ENCODE results near the gene F2R. TPM values are rescaled to one million over a fixed set of nuclear protein-coding genes. Genes with fewer than 3 reads are reported as not detected.
"Not testable (repeated sequence)": the region's sequence is repeated elsewhere in the genome, so short reads cannot be mapped to it uniquely, and the experiment has no call there.

F2R gene
- total and polyA plus RNA-seq, 9 donors = 1.7 to 28.5 (median 4.9) TPM

DNA sequence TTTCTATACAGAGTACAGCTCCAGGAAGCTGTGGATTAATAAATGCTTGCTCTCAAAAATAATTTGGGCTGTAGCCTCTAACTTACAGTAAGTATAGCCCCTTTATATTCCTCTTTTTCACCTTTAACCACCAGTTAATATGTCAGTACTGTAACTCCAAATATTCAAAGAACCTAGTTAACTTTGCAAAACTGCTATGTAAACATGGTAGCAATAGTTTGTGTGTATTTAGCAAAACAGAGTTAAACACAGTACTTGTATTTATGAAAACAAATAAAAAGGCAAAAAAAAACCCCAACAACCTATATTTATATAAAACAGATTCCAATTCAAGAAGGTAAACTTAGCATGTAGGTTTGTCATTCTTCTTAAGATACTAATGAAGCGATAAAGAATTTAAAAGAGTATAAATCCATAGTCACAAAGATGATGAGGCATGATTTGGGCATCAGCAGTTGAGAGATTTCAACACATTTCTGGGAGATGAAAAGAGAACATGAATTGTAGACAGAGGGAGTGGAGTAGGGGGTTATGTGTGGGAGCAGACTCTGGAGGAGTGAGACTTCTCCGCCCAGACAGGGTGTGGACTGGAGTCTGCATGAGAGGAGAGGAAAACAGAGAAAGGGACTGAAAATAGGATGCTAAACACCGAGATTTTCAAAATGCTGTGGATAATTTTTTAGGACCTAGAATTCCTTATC is 55.9 kb downstream of the F2R start:
- Histone ChIP-seq H3K36me3 (no peaks in the 10 kb centered on the region), H3K27ac (no peak overlapping the region), H3K9me3 (no peaks in the 10 kb centered on the region), H3K4me3 (no peak overlapping the region), H3K27me3 (no peaks in the 10 kb centered on the region), H3K4me1 (ENCODE audit: insufficient read depth) (no peaks in the 10 kb centered on the region)
- DNase-seq = no peak
- 15 to 19% (median 17%) methylated on average over 3 of the region's 3 CpGs for WGBS, 3 donors
- TF ChIP-seq, protein P1, sequence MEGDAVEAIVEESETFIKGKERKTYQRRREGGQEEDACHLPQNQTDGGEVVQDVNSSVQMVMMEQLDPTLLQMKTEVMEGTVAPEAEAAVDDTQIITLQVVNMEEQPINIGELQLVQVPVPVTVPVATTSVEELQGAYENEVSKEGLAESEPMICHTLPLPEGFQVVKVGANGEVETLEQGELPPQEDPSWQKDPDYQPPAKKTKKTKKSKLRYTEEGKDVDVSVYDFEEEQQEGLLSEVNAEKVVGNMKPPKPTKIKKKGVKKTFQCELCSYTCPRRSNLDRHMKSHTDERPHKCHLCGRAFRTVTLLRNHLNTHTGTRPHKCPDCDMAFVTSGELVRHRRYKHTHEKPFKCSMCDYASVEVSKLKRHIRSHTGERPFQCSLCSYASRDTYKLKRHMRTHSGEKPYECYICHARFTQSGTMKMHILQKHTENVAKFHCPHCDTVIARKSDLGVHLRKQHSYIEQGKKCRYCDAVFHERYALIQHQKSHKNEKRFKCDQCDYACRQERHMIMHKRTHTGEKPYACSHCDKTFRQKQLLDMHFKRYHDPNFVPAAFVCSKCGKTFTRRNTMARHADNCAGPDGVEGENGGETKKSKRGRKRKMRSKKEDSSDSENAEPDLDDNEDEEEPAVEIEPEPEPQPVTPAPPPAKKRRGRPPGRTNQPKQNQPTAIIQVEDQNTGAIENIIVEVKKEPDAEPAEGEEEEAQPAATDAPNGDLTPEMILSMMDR (IDR thresholded peaks at IDR 0.05) = no peak
- TF ChIP-seq POLR2A (IDR thresholded peaks at IDR 0.05) (no peak), EP300 (IDR thresholded peaks at IDR 0.05) (no peak)
- intact Hi-C loops (cut with DNase I) = no loop called here

DNA sequence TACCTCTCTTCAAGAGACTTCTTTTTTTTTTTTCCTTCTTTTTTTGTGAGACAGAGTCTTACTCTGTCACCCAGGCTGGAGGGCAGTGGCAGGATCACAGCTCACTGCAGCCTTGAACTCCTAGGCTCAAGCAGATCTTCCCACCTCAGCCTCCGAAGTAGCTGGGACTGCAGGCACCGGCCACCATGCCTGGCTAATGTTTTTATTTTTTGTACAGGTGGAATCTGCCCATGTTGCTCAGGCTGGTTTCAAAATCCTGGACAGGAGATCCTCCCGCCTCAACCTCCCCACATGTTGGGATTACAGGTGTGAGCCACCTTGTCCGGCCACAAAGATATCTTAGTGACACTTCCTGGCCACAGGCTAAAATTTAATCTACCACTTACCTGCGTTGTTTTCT is 60.0 kb downstream of the F2R start:
- Histone ChIP-seq H3K36me3 (no peaks in the 10 kb centered on the region), H3K27ac (no peak overlapping the region), H3K4me1 (ENCODE audit: insufficient read depth) (no peaks in the 10 kb centered on the region), H3K27me3 (no peaks in the 10 kb centered on the region), H3K4me3 (no peak overlapping the region), H3K9me3 (no peaks in the 10 kb centered on the region)
- WGBS, 3 donors = 79 to 96% (median 91%) methylated on average over 5 of the region's 5 CpGs
- intact Hi-C loops (cut with DNase I) = no loop called here
- DNase-seq = no peak
- TF ChIP-seq EP300 (IDR thresholded peaks at IDR 0.05) (no peak), POLR2A (IDR thresholded peaks at IDR 0.05) (no peak)
- TF ChIP-seq, protein P1 (IDR thresholded peaks at IDR 0.05) = no peak

DNA sequence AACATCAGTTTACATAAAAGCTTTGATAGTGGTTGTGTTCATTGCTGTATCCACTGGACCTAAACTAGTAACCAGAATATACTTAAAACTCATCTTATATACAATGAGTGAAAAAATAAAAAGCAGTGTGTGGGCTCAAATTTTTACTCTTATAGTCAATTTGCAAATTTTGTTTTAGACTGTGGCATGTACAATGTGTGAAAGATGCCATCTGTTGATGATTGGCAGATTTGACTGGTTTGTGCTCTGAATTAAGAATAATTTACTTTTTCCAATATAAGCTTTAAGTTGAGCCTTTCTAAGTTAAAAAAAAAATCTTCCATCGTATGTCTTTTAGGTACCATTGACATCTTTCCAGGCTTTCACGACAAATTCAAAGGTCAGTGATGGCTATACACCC is 60.5 kb downstream of the F2R start:
- Histone ChIP-seq H3K36me3 (no peaks in the 10 kb centered on the region), H3K4me3 (no peak overlapping the region), H3K27me3 (no peaks in the 10 kb centered on the region), H3K27ac (no peak overlapping the region), H3K9me3 (no peaks in the 10 kb centered on the region), H3K4me1 (ENCODE audit: insufficient read depth) (no peaks in the 10 kb centered on the region)
- DNase-seq = no peak
- WGBS, 3 donors = 80 to 90% (median 86%) methylated on average over 2 of the region's 2 CpGs
- intact Hi-C loops (cut with DNase I) = no loop called here
- TF ChIP-seq, protein P1 (IDR thresholded peaks at IDR 0.05) = no peak
- TF ChIP-seq EP300 (IDR thresholded peaks at IDR 0.05) (no peak), POLR2A (IDR thresholded peaks at IDR 0.05) (no peak)

DNA sequence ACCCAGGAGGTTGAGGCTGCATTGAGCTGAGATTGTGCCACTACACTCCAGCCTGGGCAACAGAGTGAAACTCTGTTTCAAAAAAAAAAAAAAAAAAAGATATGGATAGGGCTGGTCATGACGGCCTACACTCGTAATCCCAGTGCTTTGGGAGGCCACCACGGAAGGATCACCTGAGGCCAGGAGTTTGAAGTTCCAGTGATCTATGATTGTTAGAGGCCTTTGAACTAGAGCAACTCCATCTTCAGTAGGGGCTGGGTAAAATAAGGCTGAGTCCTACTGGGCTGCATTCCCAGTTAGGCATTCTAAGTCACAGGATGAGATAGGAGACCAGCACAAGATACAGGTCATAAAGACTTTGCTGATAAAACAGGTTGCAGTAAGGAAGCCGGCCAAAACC is 64.7 kb downstream of the F2R start:
- not testable (repeated sequence) for H3K4me3 ChIP-seq; H3K9me3 ChIP-seq; H3K27ac ChIP-seq; H3K4me1 ChIP-seq (ENCODE audit: insufficient read depth); H3K36me3 ChIP-seq; DNase-seq; H3K27me3 ChIP-seq
- intact Hi-C loops (cut with DNase I) = loop anchor here in 1 of 4 donors (5.0 kb wide), 1 partner anchor 1563 kb away; no protein-coding TSS in a partner anchor
- 93 to 96% (median 93%) methylated on average over 4 of the region's 4 CpGs for WGBS, 3 donors

DNA sequence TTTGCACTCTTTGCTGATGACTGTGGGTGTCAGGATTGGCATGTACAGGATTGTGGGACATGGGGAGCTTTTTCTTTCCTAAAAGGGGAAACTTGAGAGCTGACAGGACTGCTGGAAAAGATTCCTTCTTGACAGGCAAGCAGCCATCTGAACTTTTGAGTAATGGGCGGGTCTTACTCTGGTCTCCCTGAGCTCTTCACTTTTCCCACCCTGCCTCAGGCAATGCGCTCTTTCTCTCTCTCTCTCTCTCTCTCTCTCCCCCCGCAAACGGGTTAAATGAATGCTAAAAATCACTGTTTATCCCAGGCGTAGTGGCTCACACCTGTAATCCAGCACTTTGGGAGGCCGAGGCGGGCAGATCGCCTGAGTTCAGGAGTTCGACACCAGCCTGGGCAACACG is 65.8 kb downstream of the F2R start:
- Histone ChIP-seq H3K27ac (no peak overlapping the region), H3K36me3 (no peaks in the 10 kb centered on the region), H3K9me3 (no peaks in the 10 kb centered on the region), H3K4me3 (no peak overlapping the region), H3K27me3 (no peaks in the 10 kb centered on the region), H3K4me1 (ENCODE audit: insufficient read depth) (no peaks in the 10 kb centered on the region)
- intact Hi-C loops (cut with DNase I) = loop anchor here in 1 of 4 donors (5.0 kb wide), 1 partner anchor 1564 kb away; no protein-coding TSS in a partner anchor
- WGBS, 3 donors = 87 to 88% (median 88%) methylated on average over 10 of the region's 10 CpGs
- DNase-seq = no peak
- TF ChIP-seq POLR2A (IDR thresholded peaks at IDR 0.05) (no peak), EP300 (IDR thresholded peaks at IDR 0.05) (no peak)
- TF ChIP-seq, protein P1 (IDR thresholded peaks at IDR 0.05) = no peak
